ENCODE results near the gene MIPOL1.

DNA sequence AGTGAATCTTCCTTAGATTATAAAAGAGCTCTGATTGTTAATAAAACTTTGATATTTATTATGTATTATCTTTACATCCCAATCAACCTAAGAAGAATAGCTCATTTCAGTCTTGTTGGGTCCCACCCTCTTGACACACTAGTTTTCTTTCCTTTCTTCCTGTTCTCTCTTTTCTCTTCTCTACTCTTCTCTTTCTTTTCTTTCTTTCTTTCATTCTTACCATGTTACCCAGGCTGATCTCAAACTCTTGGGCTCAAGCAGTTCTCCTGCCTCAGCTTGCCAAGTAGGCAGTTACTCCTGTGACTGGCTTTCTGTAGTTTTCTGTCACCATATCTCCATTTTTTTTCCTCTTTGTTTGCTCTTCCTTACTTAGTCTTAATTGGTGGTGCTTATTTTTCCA, 177.8 kb downstream of the MIPOL1 start:
- TF ChIP-seq, protein P1, sequence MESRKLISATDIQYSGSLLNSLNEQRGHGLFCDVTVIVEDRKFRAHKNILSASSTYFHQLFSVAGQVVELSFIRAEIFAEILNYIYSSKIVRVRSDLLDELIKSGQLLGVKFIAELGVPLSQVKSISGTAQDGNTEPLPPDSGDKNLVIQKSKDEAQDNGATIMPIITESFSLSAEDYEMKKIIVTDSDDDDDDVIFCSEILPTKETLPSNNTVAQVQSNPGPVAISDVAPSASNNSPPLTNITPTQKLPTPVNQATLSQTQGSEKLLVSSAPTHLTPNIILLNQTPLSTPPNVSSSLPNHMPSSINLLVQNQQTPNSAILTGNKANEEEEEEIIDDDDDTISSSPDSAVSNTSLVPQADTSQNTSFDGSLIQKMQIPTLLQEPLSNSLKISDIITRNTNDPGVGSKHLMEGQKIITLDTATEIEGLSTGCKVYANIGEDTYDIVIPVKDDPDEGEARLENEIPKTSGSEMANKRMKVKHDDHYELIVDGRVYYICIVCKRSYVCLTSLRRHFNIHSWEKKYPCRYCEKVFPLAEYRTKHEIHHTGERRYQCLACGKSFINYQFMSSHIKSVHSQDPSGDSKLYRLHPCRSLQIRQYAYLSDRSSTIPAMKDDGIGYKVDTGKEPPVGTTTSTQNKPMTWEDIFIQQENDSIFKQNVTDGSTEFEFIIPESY (IDR thresholded peaks at IDR 0.05): no peak
- TF ChIP-seq, protein P2, sequence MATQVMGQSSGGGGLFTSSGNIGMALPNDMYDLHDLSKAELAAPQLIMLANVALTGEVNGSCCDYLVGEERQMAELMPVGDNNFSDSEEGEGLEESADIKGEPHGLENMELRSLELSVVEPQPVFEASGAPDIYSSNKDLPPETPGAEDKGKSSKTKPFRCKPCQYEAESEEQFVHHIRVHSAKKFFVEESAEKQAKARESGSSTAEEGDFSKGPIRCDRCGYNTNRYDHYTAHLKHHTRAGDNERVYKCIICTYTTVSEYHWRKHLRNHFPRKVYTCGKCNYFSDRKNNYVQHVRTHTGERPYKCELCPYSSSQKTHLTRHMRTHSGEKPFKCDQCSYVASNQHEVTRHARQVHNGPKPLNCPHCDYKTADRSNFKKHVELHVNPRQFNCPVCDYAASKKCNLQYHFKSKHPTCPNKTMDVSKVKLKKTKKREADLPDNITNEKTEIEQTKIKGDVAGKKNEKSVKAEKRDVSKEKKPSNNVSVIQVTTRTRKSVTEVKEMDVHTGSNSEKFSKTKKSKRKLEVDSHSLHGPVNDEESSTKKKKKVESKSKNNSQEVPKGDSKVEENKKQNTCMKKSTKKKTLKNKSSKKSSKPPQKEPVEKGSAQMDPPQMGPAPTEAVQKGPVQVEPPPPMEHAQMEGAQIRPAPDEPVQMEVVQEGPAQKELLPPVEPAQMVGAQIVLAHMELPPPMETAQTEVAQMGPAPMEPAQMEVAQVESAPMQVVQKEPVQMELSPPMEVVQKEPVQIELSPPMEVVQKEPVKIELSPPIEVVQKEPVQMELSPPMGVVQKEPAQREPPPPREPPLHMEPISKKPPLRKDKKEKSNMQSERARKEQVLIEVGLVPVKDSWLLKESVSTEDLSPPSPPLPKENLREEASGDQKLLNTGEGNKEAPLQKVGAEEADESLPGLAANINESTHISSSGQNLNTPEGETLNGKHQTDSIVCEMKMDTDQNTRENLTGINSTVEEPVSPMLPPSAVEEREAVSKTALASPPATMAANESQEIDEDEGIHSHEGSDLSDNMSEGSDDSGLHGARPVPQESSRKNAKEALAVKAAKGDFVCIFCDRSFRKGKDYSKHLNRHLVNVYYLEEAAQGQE (IDR thresholded peaks at IDR 0.05): no peak
- TF ChIP-seq, protein P3, sequence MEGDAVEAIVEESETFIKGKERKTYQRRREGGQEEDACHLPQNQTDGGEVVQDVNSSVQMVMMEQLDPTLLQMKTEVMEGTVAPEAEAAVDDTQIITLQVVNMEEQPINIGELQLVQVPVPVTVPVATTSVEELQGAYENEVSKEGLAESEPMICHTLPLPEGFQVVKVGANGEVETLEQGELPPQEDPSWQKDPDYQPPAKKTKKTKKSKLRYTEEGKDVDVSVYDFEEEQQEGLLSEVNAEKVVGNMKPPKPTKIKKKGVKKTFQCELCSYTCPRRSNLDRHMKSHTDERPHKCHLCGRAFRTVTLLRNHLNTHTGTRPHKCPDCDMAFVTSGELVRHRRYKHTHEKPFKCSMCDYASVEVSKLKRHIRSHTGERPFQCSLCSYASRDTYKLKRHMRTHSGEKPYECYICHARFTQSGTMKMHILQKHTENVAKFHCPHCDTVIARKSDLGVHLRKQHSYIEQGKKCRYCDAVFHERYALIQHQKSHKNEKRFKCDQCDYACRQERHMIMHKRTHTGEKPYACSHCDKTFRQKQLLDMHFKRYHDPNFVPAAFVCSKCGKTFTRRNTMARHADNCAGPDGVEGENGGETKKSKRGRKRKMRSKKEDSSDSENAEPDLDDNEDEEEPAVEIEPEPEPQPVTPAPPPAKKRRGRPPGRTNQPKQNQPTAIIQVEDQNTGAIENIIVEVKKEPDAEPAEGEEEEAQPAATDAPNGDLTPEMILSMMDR (IDR thresholded peaks at IDR 0.05; ENCODE audit: low read depth, low read length, missing input control): no peak
- TF ChIP-seq FOXA1 (IDR thresholded peaks at IDR 0.05) (no peak), RAD21 (IDR thresholded peaks at IDR 0.05) (no peak), GABPA (IDR thresholded peaks at IDR 0.05 in 1 of 2, conservative IDR thresholded peaks at IDR 0.05 in 1 of 2) (no peak), EGR1 (IDR thresholded peaks at IDR 0.05; ENCODE audit: low read depth in 2 of 2) (no peak), YY1 (IDR thresholded peaks at IDR 0.05) (no peak), TAF1 (conservative IDR thresholded peaks at IDR 0.05) (no peak)
- TF ChIP-seq, protein P4, sequence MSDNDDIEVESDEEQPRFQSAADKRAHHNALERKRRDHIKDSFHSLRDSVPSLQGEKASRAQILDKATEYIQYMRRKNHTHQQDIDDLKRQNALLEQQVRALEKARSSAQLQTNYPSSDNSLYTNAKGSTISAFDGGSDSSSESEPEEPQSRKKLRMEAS (IDR thresholded peaks at IDR 0.05): no peak
